Kidney (tissue), 14 donors: ENCODE data around the gene TMEM190. TPM values are rescaled to one million over a fixed set of nuclear protein-coding genes. Genes with fewer than 3 reads are reported as not detected.
A peak's percentile ranks its signal among the peaks of the same experiment; 100 is the strongest.

Experiments
- DNase-seq, 5 donors: peaks; one replicate each; pipeline ENCODE4 v3.0.0-alpha.2; 2013 to 2020
- FAIRE-seq: peaks from 2 replicates; lab custom pipeline; 2012; peaks lifted over from hg19 to GRCh38; lab: Jason Lieb, UNC
- H3K27ac ChIP-seq, 2 donors: one replicate each; pipeline ENCODE4 v1.7.0; 2013; ENCODE audit warnings: low read depth in 2 of 2, low read length in 2 of 2, inconsistent platforms in 1 of 2
- H3K27me3 ChIP-seq: one replicate; pipeline ENCODE4 v1.7.1; 2013; ENCODE audit warnings: low read length, inconsistent platforms; ENCODE audit not compliant: control insufficient read depth, insufficient read depth
- H3K36me3 ChIP-seq, 3 donors: one replicate each; pipeline versions ENCODE4 v1.7.0 to v1.7.1; 2013; ENCODE audit warnings: low read length in 3 of 3, control low read depth in 1 of 3, inconsistent platforms in 1 of 3; ENCODE audit not compliant: insufficient read depth in 3 of 3, control insufficient read depth in 2 of 3
- H3K4me1 ChIP-seq, 3 donors: one replicate each; pipeline versions ENCODE4 v1.7.0 to v1.7.1; 2013; ENCODE audit warnings: low read length in 3 of 3, inconsistent platforms in 1 of 3, low read depth in 1 of 3; ENCODE audit not compliant: control insufficient read depth in 2 of 3, insufficient read depth in 2 of 3
- H3K4me3 ChIP-seq, 3 donors: one replicate each; pipeline versions ENCODE4 v1.7.0 to v1.8.1; 2013; ENCODE audit warnings: low read length in 3 of 3, control low read depth in 1 of 3, inconsistent platforms in 1 of 3
- H3K9ac ChIP-seq, 3 donors: one replicate each; pipeline versions ENCODE4 v1.7.0 to v1.7.1; 2013; ENCODE audit warnings: low read length in 3 of 3, control low read depth in 1 of 3, inconsistent platforms in 1 of 3
- H3K9me3 ChIP-seq, 3 donors: one replicate each; pipeline versions ENCODE4 v1.7.0 to v1.7.1; 2013; ENCODE audit warnings: low read length in 3 of 3, control low read depth in 1 of 3, inconsistent platforms in 1 of 3; ENCODE audit not compliant: control insufficient read depth in 2 of 3, insufficient read depth in 1 of 3
- intact Hi-C: fragments of 100-400 bp; cut with DNase I; formaldehyde crosslinking; loops from one replicate; pipeline ENCODE4 v1.11.1; 2022
- polyA plus RNA-seq: library from polyadenylated mRNA; stranded (reverse); fragments of 350-450 nt; fragmentation: Illumina TruSeq; extraction: RNeasy Lipid Tissue Mini Kit (QIAGEN cat#74804); gene quantifications from one replicate; pipeline ENCODE4 v1.2.3, GENCODE V29; 2014; ENCODE audit warnings: low read depth, low replicate concordance; ENCODE audit not compliant: insufficient read depth
- total RNA-seq: library from RNA; stranded (reverse); fragmentation: NEBNext Ultra II Directional; extraction: Animal tissue kit (Norgen Biotek cat#: 25700); gene quantifications from one replicate; pipeline ENCODE4 v1.2.1, GENCODE V29; 2021
- TF ChIP-seq, protein P1 (sequence below): IDR thresholded peaks from 3 replicates; pipeline ENCODE4 v1.5.1; 2012; ENCODE audit warnings: mild to moderate bottlenecking, moderate library complexity, borderline replicate concordance; ENCODE audit not compliant: insufficient read depth; ENCODE audit errors: extremely low read depth
- donor health status: control.
- donor health status: control.
- donor health status: control.
- donor health status: control.
- donor health status: control.
- donor health status: DM: yes; HTN: yes; CAD: no.
- donor health status: Normal renal cell carcinoma (clear cell type).

TMEM190 gene
- total and polyA plus RNA-seq, 2 donors from 2014 or later, result not detected

DNA sequence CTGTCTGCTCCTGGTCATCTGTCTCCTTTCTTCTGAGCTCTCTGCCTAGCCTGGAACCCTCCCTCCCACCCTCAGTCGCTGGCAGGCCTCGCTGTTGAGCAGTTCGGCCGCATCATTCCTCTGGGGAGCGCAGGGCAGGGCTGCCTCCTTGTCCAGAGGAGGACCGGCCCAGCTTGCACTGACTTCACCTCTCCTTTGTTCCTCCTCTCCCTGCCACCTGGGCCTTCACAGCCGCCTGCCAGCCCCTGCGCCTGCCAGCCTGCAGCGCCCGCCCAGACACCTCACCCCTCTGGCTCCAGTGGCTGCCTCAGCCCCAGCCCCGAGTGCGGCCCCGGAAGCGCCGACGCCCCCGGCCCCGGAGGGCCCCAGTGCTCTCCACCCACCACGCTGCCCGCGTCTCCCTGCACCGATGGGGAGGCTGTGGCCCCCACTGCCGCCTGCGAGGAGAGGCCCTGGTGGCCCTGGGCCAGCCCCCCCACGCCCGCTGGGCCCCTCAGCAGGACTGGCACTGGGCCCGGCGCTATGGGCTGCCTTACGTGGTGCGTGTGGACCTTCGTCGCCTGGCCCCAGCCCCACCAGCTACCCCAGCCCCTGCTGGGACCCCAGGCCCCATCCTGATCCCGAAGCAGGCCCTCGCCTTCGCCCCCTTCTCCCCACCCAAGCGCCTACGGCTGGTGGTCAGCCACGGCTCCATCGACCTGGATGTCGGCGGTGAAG is 29.7 kb upstream of the TMEM190 start:
- Histone ChIP-seq H3K9me3 (no peaks in the 10 kb centered on the region), H3K9ac (no peak overlapping the region), H3K4me3 (no peak overlapping the region), H3K27me3 (no peaks in the 10 kb centered on the region), H3K36me3 (no peaks in the 10 kb centered on the region), H3K27ac (no peak overlapping the region), H3K4me1 (no peaks in the 10 kb centered on the region)
- no peak for FAIRE-seq
- intact Hi-C loops, result no loop called here
- peak in 2 of 5 donors; percentile 51 to 70 for DNase-seq
- TF ChIP-seq, protein P1, sequence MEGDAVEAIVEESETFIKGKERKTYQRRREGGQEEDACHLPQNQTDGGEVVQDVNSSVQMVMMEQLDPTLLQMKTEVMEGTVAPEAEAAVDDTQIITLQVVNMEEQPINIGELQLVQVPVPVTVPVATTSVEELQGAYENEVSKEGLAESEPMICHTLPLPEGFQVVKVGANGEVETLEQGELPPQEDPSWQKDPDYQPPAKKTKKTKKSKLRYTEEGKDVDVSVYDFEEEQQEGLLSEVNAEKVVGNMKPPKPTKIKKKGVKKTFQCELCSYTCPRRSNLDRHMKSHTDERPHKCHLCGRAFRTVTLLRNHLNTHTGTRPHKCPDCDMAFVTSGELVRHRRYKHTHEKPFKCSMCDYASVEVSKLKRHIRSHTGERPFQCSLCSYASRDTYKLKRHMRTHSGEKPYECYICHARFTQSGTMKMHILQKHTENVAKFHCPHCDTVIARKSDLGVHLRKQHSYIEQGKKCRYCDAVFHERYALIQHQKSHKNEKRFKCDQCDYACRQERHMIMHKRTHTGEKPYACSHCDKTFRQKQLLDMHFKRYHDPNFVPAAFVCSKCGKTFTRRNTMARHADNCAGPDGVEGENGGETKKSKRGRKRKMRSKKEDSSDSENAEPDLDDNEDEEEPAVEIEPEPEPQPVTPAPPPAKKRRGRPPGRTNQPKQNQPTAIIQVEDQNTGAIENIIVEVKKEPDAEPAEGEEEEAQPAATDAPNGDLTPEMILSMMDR, result no peak

DNA sequence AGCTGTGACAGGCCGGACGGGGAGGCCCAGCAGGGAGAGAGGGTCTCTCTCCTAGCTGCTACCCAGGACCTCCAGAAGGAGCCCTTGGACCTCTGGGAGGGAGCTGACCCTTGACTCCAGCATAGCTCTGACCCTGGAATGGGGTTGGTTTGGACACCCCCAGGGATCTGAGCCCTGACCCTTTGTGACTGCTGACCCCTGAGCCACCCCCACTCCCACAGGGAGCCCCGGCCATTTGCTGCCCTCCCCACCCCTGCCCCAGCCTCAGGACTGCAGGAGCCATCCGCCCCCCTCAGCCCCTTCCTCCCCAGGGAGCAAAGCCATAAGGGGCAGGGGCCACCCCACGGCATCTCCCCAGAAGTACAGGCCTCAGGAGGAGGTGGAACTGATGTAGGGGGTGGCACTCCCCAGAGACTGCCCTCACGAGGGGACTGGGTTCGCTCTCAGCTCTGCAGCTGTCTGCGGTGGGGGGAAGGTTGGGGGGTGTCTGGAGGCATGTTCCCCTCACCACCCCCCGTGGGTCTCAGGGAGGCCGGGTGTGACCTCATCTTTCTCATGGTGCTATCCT is 29.1 kb upstream of the TMEM190 start:
- Histone ChIP-seq H3K9ac (no peak overlapping the region), H3K36me3 (no peaks in the 10 kb centered on the region), H3K4me3 (no peak overlapping the region), H3K27ac (no peak overlapping the region), H3K9me3 (no peaks in the 10 kb centered on the region), H3K27me3 (peaks cover 6% of the 10 kb centered on the region), H3K4me1 (no peaks in the 10 kb centered on the region)
- DNase-seq (peak in 2 of 5 donors; percentile 59 to 68), FAIRE-seq (no peak)
- TF ChIP-seq, protein P1, result no peak
- intact Hi-C loops, result no loop called here

DNA sequence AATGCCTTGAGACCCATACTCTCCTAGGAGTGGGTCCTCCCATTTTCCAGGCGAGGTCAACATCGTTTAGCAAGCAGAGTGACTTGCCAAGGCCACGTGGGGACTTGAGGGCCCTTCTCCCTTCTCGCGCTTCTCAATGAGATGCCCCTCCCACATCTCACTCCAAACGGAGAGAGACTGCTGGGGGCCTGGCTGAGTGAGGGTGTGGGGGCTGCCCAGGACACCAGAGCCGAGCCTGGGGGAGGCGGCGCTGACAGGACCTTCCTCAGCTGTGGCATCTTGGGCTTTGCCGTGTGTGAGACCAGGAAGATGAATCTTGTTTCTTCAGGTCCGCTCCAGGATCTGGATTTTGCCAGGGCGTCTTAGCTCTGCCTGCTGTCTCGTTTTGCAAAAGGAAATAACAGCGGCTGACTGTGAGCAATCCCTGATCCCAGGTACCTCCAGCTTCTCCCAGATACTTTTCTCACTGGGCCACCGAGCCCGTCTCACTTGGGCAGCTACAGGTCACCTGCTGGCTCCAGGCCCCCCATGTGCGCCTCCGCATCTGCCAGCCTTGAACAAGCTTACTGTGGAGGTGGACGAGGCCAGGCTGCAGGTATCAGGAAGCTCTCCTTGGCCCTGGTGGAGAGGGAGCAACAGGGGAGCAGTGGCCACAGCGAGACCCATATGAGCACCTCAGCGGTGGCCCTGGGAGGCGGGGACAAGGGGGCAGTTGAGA is 28.1 kb upstream of the TMEM190 start:
- Histone ChIP-seq H3K9me3 (no peaks in the 10 kb centered on the region), H3K4me3 (no peak overlapping the region), H3K27ac (no peak overlapping the region), H3K4me1 (peaks cover 0 to 3% (median 0%) of the 10 kb centered on the region in 3 donors), H3K27me3 (peaks cover 13% of the 10 kb centered on the region), H3K36me3 (no peaks in the 10 kb centered on the region), H3K9ac (no peak overlapping the region)
- FAIRE-seq (no peak), DNase-seq (peak in 4 of 5 donors; percentile 73 to 84 (median 79))
- intact Hi-C loops, result no loop called here
- TF ChIP-seq, protein P1, result no peak
